ENCODE results near the gene AGBL5. TPM values are rescaled to one million over a fixed set of nuclear protein-coding genes. Genes with fewer than 3 reads are reported as not detected.

AGBL5 gene
- total and polyA plus RNA-seq, 9 of the 15 experiments (the other 6 are each of a cell fraction or from before 2014, with no cell fraction given), result 3.3 to 52.7 (median 26.2) TPM

GRCh38 chr2:27014771-27015433 is 36.6 kb upstream of the AGBL5 start (continued):
- TF ChIP-seq THAP12 (CRISPR knock-in tag; IDR thresholded peaks at IDR 0.05), result no peak

GRCh38 chr2:27016801-27017325 is 34.6 kb upstream of the AGBL5 start:
- in situ Hi-C loops (cut with MboI) (no loop called here), intact Hi-C loops (cut with micrococcal nuclease) (loop anchor here (1.0 to 10.0 kb wide), 6 partner anchors 10 to 252 kb away; partner anchors contain the start of genes MAPRE3 and SLC35F6)
- H3K9ac ChIP-seq (ENCODE audit: insufficient read depth in 1 of 2, low read depth in 2 of 2, low read length in 2 of 2), result peak overlapping the region in 1 of 2 experiments; percentile 10; a peak in 1 of 4 replicates
- H3K9me1 ChIP-seq (ENCODE audit: control insufficient read depth, insufficient read depth, low read length), result no peaks in the 10 kb centered on the region
- ATAC-seq (peak; percentile 70), FAIRE-seq (peak; percentile 89), DNase-seq (ENCODE audit: extremely low read depth in 1 of 4, low spot score in 3 of 4) (peak; percentile 69 to 90 (median 72))
- H3K36me3 ChIP-seq (ENCODE audit: control insufficient read depth, insufficient read depth, low read length), result peaks cover 7% of the 10 kb centered on the region; the same call in 2 of the 3 replicates
- no peak overlapping the region for H3K4me2 ChIP-seq (ENCODE audit: insufficient read depth, low read length)
- H3K9me3 ChIP-seq (replicated peaks; ENCODE audit: control insufficient read depth, insufficient read depth, low read depth, low read length), result no peaks in the 10 kb centered on the region
- no peaks in the 10 kb centered on the region for H4K20me1 ChIP-seq (replicated peaks; ENCODE audit: control insufficient read depth, insufficient read depth, low read length)
- CTCF ChIA-PET (ENCODE audit: low intra/inter-chr PET ratio), result interaction anchor here (0.6 to 6.8 kb wide), 5 partner anchors 55 to 513 kb away, joined by 3 to 65 read pairs (median 4); no protein-coding TSS in a partner anchor
- POLR2A ChIA-PET, result interaction anchor here (0.5 to 3.4 kb wide), 8 partner anchors 8 to 171 kb away, joined by 3 to 13 read pairs (median 4); no protein-coding TSS in a partner anchor
- H3K4me1 ChIP-seq (replicated peaks in 1 of 2; ENCODE audit: control insufficient read depth in 2 of 2, insufficient read depth in 2 of 2, low read length in 2 of 2), result peaks cover 62 to 87% of the 10 kb centered on the region in 2 experiments
- H3K79me2 ChIP-seq (ENCODE audit: control insufficient read depth, insufficient read depth, low read length), result peaks cover 63% of the 10 kb centered on the region
- no peak overlapping the region for H3K4me3 ChIP-seq
- H3K27me3 ChIP-seq (ENCODE audit: control insufficient read depth in 2 of 2, insufficient read depth in 2 of 2, low read length in 2 of 2), result no peaks in the 10 kb centered on the region
- TSS peak; percentile 23 for BruUV-seq (replicated peaks)
- 39% methylated on average over 3 of the region's 3 CpGs for WGBS (ENCODE audit: insufficient coverage, low coverage, missing lambda C conversion rate)
- H2AFZ ChIP-seq (ENCODE audit: low read depth, low read length), result no peak overlapping the region
- peak overlapping the region; percentile 91 for H3K27ac ChIP-seq (ENCODE audit: extremely low read depth, low read depth, low read length)
- TF ChIP-seq RNF2 (IDR thresholded peaks at IDR 0.05) (no peak), MED1 (CRISPR knock-in tag; IDR thresholded peaks at IDR 0.05; ENCODE audit: borderline replicate concordance) (no peak), SRSF9 (IDR thresholded peaks at IDR 0.05; ENCODE audit: borderline replicate concordance, low read depth, low read length) (no peak), ZBTB2 (IDR thresholded peaks at IDR 0.05) (no peak), PTRF (tag; IDR thresholded peaks at IDR 0.05) (no peak), CHAMP1 (IDR thresholded peaks at IDR 0.05) (no peak), ID3 (CRISPR knock-in tag; IDR thresholded peaks at IDR 0.05) (no peak), ID3 (tag; IDR thresholded peaks at IDR 0.05) (peak; percentile 49; the same call in 1 of the 2 replicates), ZNF316 (IDR thresholded peaks at IDR 0.05) (no peak), ZNF583 (CRISPR knock-in tag; IDR thresholded peaks at IDR 0.05) (no peak), CBX5 (IDR thresholded peaks at IDR 0.05; ENCODE audit: borderline replicate concordance, low read depth) (peak; percentile 24; the same call in 1 of the 2 replicates)
